Measurements from ENCODE around the gene SUFU. TPM values are rescaled to one million over a fixed set of nuclear protein-coding genes. Genes with fewer than 3 reads are reported as not detected.

SUFU gene
- total RNA-seq, 1 donor from 2014 or later = 11.5 TPM

GRCh38 chr10:102465466-102465865, 38.3 kb upstream of the SUFU start:
- H3K27ac Mint-ChIP-seq = no peak overlapping the region

GRCh38 chr10:102467318-102467717, 36.5 kb upstream of the SUFU start:
- Histone ChIP-seq H3K36me3 (no peaks in the 10 kb centered on the region), H2AFZ (replicated peaks) (no peak overlapping the region), H3K4me3 (no peak overlapping the region), H4K20me1 (ENCODE audit: low read depth) (peaks cover 2% of the 10 kb centered on the region), H3K9me3 (ENCODE audit: low read depth) (no peaks in the 10 kb centered on the region), H3K27me3 (peaks cover 21% of the 10 kb centered on the region), H3K4me2 (no peak overlapping the region), H3K27ac (no peak overlapping the region), H3K79me2 (ENCODE audit: low read depth) (no peaks in the 10 kb centered on the region), H3K4me1 (peaks cover 6% of the 10 kb centered on the region), H3K9ac (no peak overlapping the region), H3F3A (ENCODE audit: low read depth) (peaks cover 17% of the 10 kb centered on the region)
- no peak for TF ChIP-seq EZH2phosphoT487 (IDR thresholded peaks at IDR 0.05)
- TF ChIP-seq EZH2 (IDR thresholded peaks at IDR 0.05) = no peak
- no peak for TF ChIP-seq CTCF (IDR thresholded peaks at IDR 0.05)
- H3K27me3 Mint-ChIP-seq (ENCODE audit: insufficient read depth, low read depth) = peaks cover 9% of the 10 kb centered on the region
- peaks cover 14% of the 10 kb centered on the region for H3K4me1 Mint-ChIP-seq
- no peak for DNase-seq (ENCODE audit: low spot score)
- H3K36me3 Mint-ChIP-seq = no peaks in the 10 kb centered on the region
- H3K4me3 Mint-ChIP-seq = no peak overlapping the region
- H3K9me3 Mint-ChIP-seq = no peaks in the 10 kb centered on the region
- no peak overlapping the region for H3K27ac Mint-ChIP-seq

More at GRCh38 chr10:102465466-102465865, 38.3 kb upstream of the SUFU start:
- DNase-seq (ENCODE audit: low spot score) = no peak
- no peaks in the 10 kb centered on the region for H3K9me3 ChIP-seq (ENCODE audit: low read depth)
- Mint-ChIP-seq H3K9me3 (no peaks in the 10 kb centered on the region), H3K4me1 (peaks cover 30% of the 10 kb centered on the region), H3K27me3 (ENCODE audit: insufficient read depth, low read depth) (peaks cover 11% of the 10 kb centered on the region), H3K36me3 (peaks cover 1% of the 10 kb centered on the region), H3K4me3 (no peak overlapping the region)
- H3K27me3 ChIP-seq = peaks cover 31% of the 10 kb centered on the region
- H3K9ac ChIP-seq = no peak overlapping the region
- H3F3A ChIP-seq (ENCODE audit: low read depth) = peaks cover 25% of the 10 kb centered on the region
- H3K27ac ChIP-seq = no peak overlapping the region
- no peak overlapping the region for H2AFZ ChIP-seq (replicated peaks)
- H3K79me2 ChIP-seq (ENCODE audit: low read depth) = no peaks in the 10 kb centered on the region
- peaks cover 9% of the 10 kb centered on the region for H4K20me1 ChIP-seq (ENCODE audit: low read depth)
- no peak overlapping the region for H3K4me2 ChIP-seq
- TF ChIP-seq EZH2 (IDR thresholded peaks at IDR 0.05) (no peak), EZH2phosphoT487 (IDR thresholded peaks at IDR 0.05) (no peak), CTCF (IDR thresholded peaks at IDR 0.05) (no peak)
- no peaks in the 10 kb centered on the region for H3K36me3 ChIP-seq
- no peak overlapping the region for H3K4me3 ChIP-seq
- peaks cover 17% of the 10 kb centered on the region for H3K4me1 ChIP-seq

- no peak overlapping the region for H3K4me3 Mint-ChIP-seq
- no peak overlapping the region for H2AFZ ChIP-seq (replicated peaks)
- no peaks in the 10 kb centered on the region for H3K9me3 Mint-ChIP-seq
- peaks cover 14% of the 10 kb centered on the region for H3K27me3 ChIP-seq
- no peak overlapping the region for H3K4me2 ChIP-seq
- TF ChIP-seq EZH2phosphoT487 (IDR thresholded peaks at IDR 0.05) (no peak), CTCF (IDR thresholded peaks at IDR 0.05) (no peak), EZH2 (IDR thresholded peaks at IDR 0.05) (no peak)
- no peak overlapping the region for H3K27ac Mint-ChIP-seq
- H3K36me3 ChIP-seq = no peaks in the 10 kb centered on the region
- no peak overlapping the region for H3K27ac ChIP-seq
- H3K9me3 ChIP-seq (ENCODE audit: low read depth) = no peaks in the 10 kb centered on the region
- no peaks in the 10 kb centered on the region for H3K4me1 ChIP-seq
- H3K4me1 Mint-ChIP-seq = peaks cover 8% of the 10 kb centered on the region
- no peaks in the 10 kb centered on the region for H3K79me2 ChIP-seq (ENCODE audit: low read depth)
- no peak overlapping the region for H3K9ac ChIP-seq
- peaks cover 11% of the 10 kb centered on the region for H3F3A ChIP-seq (ENCODE audit: low read depth)
- no peaks in the 10 kb centered on the region for H4K20me1 ChIP-seq (ENCODE audit: low read depth)
- H3K4me3 ChIP-seq = no peak overlapping the region
- H3K36me3 Mint-ChIP-seq = peaks cover 2% of the 10 kb centered on the region
- H3K27me3 Mint-ChIP-seq (ENCODE audit: insufficient read depth, low read depth) = peaks cover 5% of the 10 kb centered on the region
- no peak for DNase-seq (ENCODE audit: low spot score)
Observed at GRCh38 chr10:102467971-102468438, 35.8 kb upstream of the SUFU start.
